GM18526 (cell line): ENCODE data around the gene COTL1.

ENCODE experiments used
- POLR2A ChIP-seq: IDR thresholded peaks from 3 replicates; pipeline ENCODE4 v1.6.1; 2011; ENCODE audit not compliant: insufficient read length; ENCODE audit errors: extremely low read depth

COTL1 gene

GRCh38 chr16:84529607-84530006, 88.3 kb downstream of the COTL1 start:
- no peak for TF ChIP-seq POLR2A

GRCh38 chr16:84528322-84528721, 89.6 kb downstream of the COTL1 start:
- no peak for TF ChIP-seq POLR2A

- no peak for TF ChIP-seq POLR2A
Observed at GRCh38 chr16:84527532-84528269, 90.2 kb downstream of the COTL1 start.

GRCh38 chr16:84526794-84527531, 90.9 kb downstream of the COTL1 start:
- no peak for TF ChIP-seq POLR2A

- no peak for TF ChIP-seq POLR2A
Observed at GRCh38 chr16:84524346-84524920, 93.4 kb downstream of the COTL1 start.

- no peak for TF ChIP-seq POLR2A
Observed at GRCh38 chr16:84521497-84521770, 96.4 kb downstream of the COTL1 start.

GRCh38 chr16:84520725-84521496, 97.0 kb downstream of the COTL1 start:
- TF ChIP-seq POLR2A, result no peak

GRCh38 chr16:84519855-84520254, 98.0 kb downstream of the COTL1 start:
- no peak for TF ChIP-seq POLR2A

- no peak for TF ChIP-seq POLR2A
Observed at GRCh38 chr16:84518804-84519341, 99.0 kb downstream of the COTL1 start.

- TF ChIP-seq POLR2A, result no peak
Observed at GRCh38 chr16:84517366-84517765, 100.5 kb downstream of the COTL1 start.
